T-helper 9 cell (primary cell): ENCODE results near the gene LMNTD2.

Source experiments
- DNase-seq: peaks from one replicate; pipeline ENCODE4 v3.0.0-alpha.2; 2020

The LMNTD2 gene

GRCh38 chr11:567629-568292 is 7.2 kb upstream of the LMNTD2 start:
- DNase-seq, result no peak

- DNase-seq, result no peak
Measured at GRCh38 chr11:567011-567628, 6.6 kb upstream of the LMNTD2 start.

GRCh38 chr11:565921-566509 is 5.5 kb upstream of the LMNTD2 start:
- DNase-seq, result no peak

- no peak for DNase-seq
Measured at GRCh38 chr11:563812-564578, 3.5 kb upstream of the LMNTD2 start.

GRCh38 chr11:563066-563811 is 2.7 kb upstream of the LMNTD2 start:
- DNase-seq, result no peak

- DNase-seq, result no peak
Measured at GRCh38 chr11:562046-562645, 1.6 kb upstream of the LMNTD2 start.

GRCh38 chr11:561148-562003 is 838 bp upstream of the LMNTD2 start:
- DNase-seq, result no peak

- no peak for DNase-seq
Measured at GRCh38 chr11:559712-560304, 730 bp downstream of the LMNTD2 start.

- no peak for DNase-seq
Measured at GRCh38 chr11:559020-559620, 1.4 kb downstream of the LMNTD2 start.

- DNase-seq, result no peak
Measured at GRCh38 chr11:558503-558902, 2.0 kb downstream of the LMNTD2 start.

GRCh38 chr11:557328-558132 is 3.0 kb downstream of the LMNTD2 start:
- DNase-seq, result no peak

- no peak for DNase-seq
Measured at GRCh38 chr11:556662-557256, 3.8 kb downstream of the LMNTD2 start.

GRCh38 chr11:555780-556661 is 4.5 kb downstream of the LMNTD2 start:
- no peak for DNase-seq

GRCh38 chr11:555227-555779 is 5.2 kb downstream of the LMNTD2 start:
- no peak for DNase-seq

GRCh38 chr11:554428-555226 is 5.9 kb downstream of the LMNTD2 start:
- peak; percentile 79 for DNase-seq

GRCh38 chr11:553988-554340 is 6.6 kb downstream of the LMNTD2 start:
- no peak for DNase-seq
